Colonic mucosa (tissue), 4 donors: ENCODE data around the gene CCNY. TPM values are rescaled to one million over a fixed set of nuclear protein-coding genes. Genes with fewer than 3 reads are reported as not detected.

Experiments used
- DNase-seq: peaks from one replicate; pipeline ENCODE4 v3.0.0-alpha.2; 2020
- H3K27ac ChIP-seq: fragments of 200-600 bp; one replicate; pipeline ENCODE4 v1.8.0; 2021
- H3K27me3 ChIP-seq: fragments of 200-600 bp; one replicate; pipeline ENCODE4 v1.8.0; 2021
- H3K36me3 ChIP-seq: fragments of 200-600 bp; one replicate; pipeline ENCODE4 v1.8.0; 2021
- H3K4me1 ChIP-seq: fragments of 200-600 bp; one replicate; pipeline ENCODE4 v1.8.0; 2021; ENCODE audit warnings: mild to moderate bottlenecking
- H3K4me3 ChIP-seq: fragments of 200-600 bp; one replicate; pipeline ENCODE4 v1.8.0; 2021
- H3K9ac ChIP-seq, 2 donors: one replicate each; pipeline ENCODE4 v1.7.0; 2013; ENCODE audit warnings: control low read depth in 2 of 2, low read depth in 2 of 2, low read length in 2 of 2
- H3K9me3 ChIP-seq: fragments of 200-600 bp; one replicate; pipeline ENCODE4 v1.8.0; 2021
- intact Hi-C: fragments of 100-400 bp; cut with DNase I; formaldehyde crosslinking; loops from one replicate; pipeline ENCODE4 v1.14.1; 2022
- total RNA-seq, 2 donors: library from RNA; stranded (reverse); fragmentation: NEBNext Ultra II Directional in 1 of 2; extraction: Animal tissue kit (Norgen Biotek cat#: 25700) in 1 of 2; gene quantifications; one replicate each; pipeline ENCODE4 v1.2.1, GENCODE V29; 2021
- TF ChIP-seq, protein P1 (sequence below): fragments of 200-600 bp; IDR thresholded peaks from one replicate; pipeline ENCODE4 v1.8.0; 2022; ENCODE audit warnings: antibody characterized with exemption, mild to moderate bottlenecking
- donor health status: healthy.
- donor health status: DM: no; HTN: no; CAD: no.
- donor health status: DM: no; HTN: no; CAD: no.

CCNY gene
- total RNA-seq, 2 donors from 2014 or later = 43.5 to 68.6 TPM

DNA sequence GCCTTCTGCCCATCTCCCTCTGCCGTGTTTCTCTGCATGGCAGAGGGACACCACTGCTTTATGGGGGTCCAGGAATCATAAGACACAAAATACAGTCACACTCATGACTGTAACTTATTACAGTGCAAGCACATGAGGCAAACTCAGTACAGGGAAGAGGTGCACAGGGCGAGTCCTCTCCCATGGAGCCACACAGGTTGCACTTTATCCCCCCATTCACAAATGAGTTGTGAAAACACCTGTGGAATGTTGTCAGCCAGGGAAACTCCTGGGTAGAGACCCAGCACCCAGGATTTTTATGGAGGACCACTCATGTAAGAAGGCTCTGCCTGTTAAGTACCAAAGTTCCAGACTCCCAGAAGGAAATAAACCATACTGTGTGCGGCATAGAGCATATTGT lies 161.6 kb downstream of the CCNY start:
- Histone ChIP-seq H3K4me3 (no peak overlapping the region), H3K9me3 (no peaks in the 10 kb centered on the region), H3K4me1 (no peaks in the 10 kb centered on the region), H3K9ac (no peak overlapping the region), H3K36me3 (no peaks in the 10 kb centered on the region), H3K27me3 (no peaks in the 10 kb centered on the region), H3K27ac (no peak overlapping the region)
- TF ChIP-seq, protein P1, sequence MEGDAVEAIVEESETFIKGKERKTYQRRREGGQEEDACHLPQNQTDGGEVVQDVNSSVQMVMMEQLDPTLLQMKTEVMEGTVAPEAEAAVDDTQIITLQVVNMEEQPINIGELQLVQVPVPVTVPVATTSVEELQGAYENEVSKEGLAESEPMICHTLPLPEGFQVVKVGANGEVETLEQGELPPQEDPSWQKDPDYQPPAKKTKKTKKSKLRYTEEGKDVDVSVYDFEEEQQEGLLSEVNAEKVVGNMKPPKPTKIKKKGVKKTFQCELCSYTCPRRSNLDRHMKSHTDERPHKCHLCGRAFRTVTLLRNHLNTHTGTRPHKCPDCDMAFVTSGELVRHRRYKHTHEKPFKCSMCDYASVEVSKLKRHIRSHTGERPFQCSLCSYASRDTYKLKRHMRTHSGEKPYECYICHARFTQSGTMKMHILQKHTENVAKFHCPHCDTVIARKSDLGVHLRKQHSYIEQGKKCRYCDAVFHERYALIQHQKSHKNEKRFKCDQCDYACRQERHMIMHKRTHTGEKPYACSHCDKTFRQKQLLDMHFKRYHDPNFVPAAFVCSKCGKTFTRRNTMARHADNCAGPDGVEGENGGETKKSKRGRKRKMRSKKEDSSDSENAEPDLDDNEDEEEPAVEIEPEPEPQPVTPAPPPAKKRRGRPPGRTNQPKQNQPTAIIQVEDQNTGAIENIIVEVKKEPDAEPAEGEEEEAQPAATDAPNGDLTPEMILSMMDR = no peak
- intact Hi-C loops = no loop called here
- no peak for DNase-seq

DNA sequence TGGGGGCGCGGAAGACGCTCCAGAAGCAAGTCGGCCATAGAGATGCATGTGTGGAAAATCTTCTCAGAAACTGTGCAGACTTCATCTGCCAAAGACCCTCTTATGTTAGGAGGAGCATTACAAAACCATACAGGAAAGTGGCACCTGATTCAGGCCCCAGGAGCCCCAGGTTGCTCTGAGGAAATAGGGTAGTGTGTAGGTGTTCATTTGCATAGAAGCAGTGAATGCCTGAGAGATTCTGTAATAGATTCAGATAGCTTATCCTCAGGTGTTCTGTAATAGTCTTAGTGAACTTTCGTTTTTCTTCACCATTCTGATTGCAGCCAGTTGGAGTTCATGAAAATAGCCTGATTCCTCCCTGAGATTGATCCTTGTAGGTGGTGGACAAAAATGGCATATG lies 162.4 kb downstream of the CCNY start:
- no peaks in the 10 kb centered on the region for H3K4me1 ChIP-seq
- no peak for DNase-seq
- TF ChIP-seq, protein P1 = no peak
- H3K27me3 ChIP-seq = no peaks in the 10 kb centered on the region
- H3K36me3 ChIP-seq = no peaks in the 10 kb centered on the region
- intact Hi-C loops = no loop called here
- no peak overlapping the region for H3K27ac ChIP-seq
- no peak overlapping the region for H3K4me3 ChIP-seq
- no peaks in the 10 kb centered on the region for H3K9me3 ChIP-seq
- no peak overlapping the region for H3K9ac ChIP-seq

DNA sequence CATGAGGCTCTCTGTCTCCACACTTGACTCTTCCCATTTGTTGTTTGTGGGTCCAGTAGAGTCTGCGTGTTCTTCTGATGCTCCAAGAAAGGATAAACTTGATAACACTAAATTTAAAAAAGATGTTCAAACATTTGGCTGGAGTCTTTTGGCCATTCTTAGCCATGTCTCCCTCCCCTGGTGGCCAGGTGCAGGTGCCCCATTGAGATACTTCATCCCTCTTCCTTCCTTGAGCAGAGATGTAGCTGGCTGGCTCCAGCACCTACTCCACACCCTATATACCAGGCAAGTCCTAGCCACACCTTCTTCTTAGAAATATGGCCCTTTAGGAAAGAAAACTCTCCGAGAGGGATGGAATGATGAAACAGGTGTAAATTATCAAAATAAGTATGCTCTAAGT lies 165.6 kb downstream of the CCNY start:
- Histone ChIP-seq H3K4me1 (no peaks in the 10 kb centered on the region), H3K27me3 (no peaks in the 10 kb centered on the region), H3K9me3 (no peaks in the 10 kb centered on the region), H3K27ac (no peak overlapping the region), H3K36me3 (no peaks in the 10 kb centered on the region), H3K9ac (no peak overlapping the region), H3K4me3 (no peak overlapping the region)
- no peak for DNase-seq
- TF ChIP-seq, protein P1 = no peak
- intact Hi-C loops = no loop called here

DNA sequence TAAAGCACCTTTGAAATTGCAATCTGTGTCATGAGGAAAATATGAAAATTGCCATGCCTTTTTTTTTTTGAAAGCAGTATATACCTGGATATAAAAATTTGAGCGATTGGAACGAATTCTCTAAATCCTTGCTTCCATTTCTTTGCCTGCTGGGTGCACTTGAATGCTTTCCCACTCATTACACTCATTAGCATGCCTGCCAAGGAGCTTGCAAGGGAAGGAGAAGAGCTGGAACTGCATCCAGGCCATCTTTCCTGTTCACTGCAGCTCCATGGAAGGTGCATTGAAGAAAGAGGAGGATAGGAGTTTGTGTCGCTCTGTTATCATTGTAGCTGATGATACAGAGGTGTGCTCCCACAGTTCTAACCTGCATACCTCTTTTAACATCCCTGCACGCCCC lies 166.4 kb downstream of the CCNY start:
- no peaks in the 10 kb centered on the region for H3K4me1 ChIP-seq
- H3K36me3 ChIP-seq = no peaks in the 10 kb centered on the region
- intact Hi-C loops = no loop called here
- no peak overlapping the region for H3K4me3 ChIP-seq
- no peak for DNase-seq
- H3K9ac ChIP-seq = no peak overlapping the region
- no peaks in the 10 kb centered on the region for H3K27me3 ChIP-seq
- TF ChIP-seq, protein P1 = no peak
- no peaks in the 10 kb centered on the region for H3K9me3 ChIP-seq
- no peak overlapping the region for H3K27ac ChIP-seq

DNA sequence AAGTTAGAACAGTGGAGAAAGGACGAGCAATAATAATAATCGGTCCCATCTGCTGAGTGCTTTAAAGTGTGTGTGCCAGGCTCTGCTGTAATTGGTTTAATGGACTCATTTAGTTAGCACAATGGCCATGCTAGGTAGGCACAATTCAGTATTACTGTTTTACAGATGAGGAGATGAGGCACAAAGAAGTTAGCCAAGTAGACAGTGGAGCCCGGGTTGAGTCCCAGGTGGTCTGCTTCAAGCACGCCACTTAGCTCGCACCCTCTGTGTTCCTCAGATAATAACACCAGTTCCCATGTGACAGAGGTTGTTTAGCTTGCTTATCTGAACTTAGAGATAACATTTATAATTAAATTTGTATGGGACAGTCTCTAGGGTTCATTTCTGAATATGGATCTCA lies 167.3 kb downstream of the CCNY start:
- no peak overlapping the region for H3K4me3 ChIP-seq
- TF ChIP-seq, protein P1 = no peak
- H3K9me3 ChIP-seq = no peaks in the 10 kb centered on the region
- no peaks in the 10 kb centered on the region for H3K36me3 ChIP-seq
- DNase-seq = no peak
- no peaks in the 10 kb centered on the region for H3K27me3 ChIP-seq
- no peaks in the 10 kb centered on the region for H3K4me1 ChIP-seq
- no peak overlapping the region for H3K27ac ChIP-seq
- intact Hi-C loops = no loop called here
- no peak overlapping the region for H3K9ac ChIP-seq

DNA sequence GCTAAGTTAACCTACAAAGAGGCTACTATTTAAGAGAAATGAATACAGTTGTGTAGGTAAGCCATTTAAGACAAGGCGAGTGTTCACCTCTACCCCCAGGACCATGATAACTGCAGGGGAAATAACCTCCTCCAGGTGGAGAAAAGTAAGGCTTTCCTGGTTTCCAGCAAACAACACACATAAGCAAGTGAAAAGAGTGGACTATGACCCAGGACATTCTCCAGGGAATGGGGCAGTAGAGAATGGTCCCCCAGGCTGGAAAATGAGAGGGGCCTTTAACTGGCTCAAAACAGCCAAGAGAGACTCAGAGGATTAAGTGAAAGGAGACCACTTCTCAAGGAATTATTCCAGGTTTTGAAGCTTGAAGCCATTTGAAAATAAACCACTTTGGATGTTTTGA lies 167.8 kb downstream of the CCNY start:
- DNase-seq = no peak
- intact Hi-C loops = no loop called here
- no peaks in the 10 kb centered on the region for H3K27me3 ChIP-seq
- H3K27ac ChIP-seq = no peak overlapping the region
- no peak overlapping the region for H3K9ac ChIP-seq
- H3K9me3 ChIP-seq = no peaks in the 10 kb centered on the region
- H3K4me3 ChIP-seq = no peak overlapping the region
- H3K4me1 ChIP-seq = no peaks in the 10 kb centered on the region
- TF ChIP-seq, protein P1 = no peak
- H3K36me3 ChIP-seq = no peaks in the 10 kb centered on the region
